DMS79 treated with DMSO at 0.1 percent for 48 hours (cell line): ENCODE results near the gene FNBP1.
"Not testable (repeated sequence)": the region's sequence is repeated elsewhere in the genome, so short reads cannot be mapped to it uniquely, and the experiment has no call there.

Source experiments
- DNase-seq: peaks from one replicate; lab custom pipeline; 2025; lab: John Stamatoyannopoulos, UW

FNBP1 gene

GRCh38 chr9:129953736-129954135 lies 89.3 kb downstream of the FNBP1 start:
- DNase-seq: no peak

- DNase-seq: no peak
Measured at GRCh38 chr9:129952337-129952736, 90.7 kb downstream of the FNBP1 start.

GRCh38 chr9:129949821-129950220 lies 93.2 kb downstream of the FNBP1 start:
- DNase-seq: no peak

- not testable (repeated sequence) for DNase-seq
Measured at GRCh38 chr9:129948626-129949025, 94.4 kb downstream of the FNBP1 start.

GRCh38 chr9:129946246-129946995 lies 96.6 kb downstream of the FNBP1 start:
- DNase-seq: no peak

- no peak for DNase-seq
Measured at GRCh38 chr9:129945314-129945713, 97.7 kb downstream of the FNBP1 start.

GRCh38 chr9:129944506-129945116 lies 98.4 kb downstream of the FNBP1 start:
- no peak for DNase-seq

- DNase-seq: no peak
Measured at GRCh38 chr9:129939431-129939830, 103.6 kb downstream of the FNBP1 start.

GRCh38 chr9:129938291-129938979 lies 104.6 kb downstream of the FNBP1 start:
- no peak for DNase-seq

- not testable (repeated sequence) for DNase-seq
Measured at GRCh38 chr9:129937879-129938278, 105.1 kb downstream of the FNBP1 start.

- DNase-seq: no peak
Measured at GRCh38 chr9:129936222-129936621, 106.8 kb downstream of the FNBP1 start.

- no peak for DNase-seq
Measured at GRCh38 chr9:129934780-129935179, 108.2 kb downstream of the FNBP1 start.

- no peak for DNase-seq
Measured at GRCh38 chr9:129934041-129934591, 108.9 kb downstream of the FNBP1 start.

- no peak for DNase-seq
Measured at GRCh38 chr9:129933185-129934040, 109.6 kb downstream of the FNBP1 start.

GRCh38 chr9:129932303-129933151 lies 110.5 kb downstream of the FNBP1 start:
- DNase-seq: no peak

GRCh38 chr9:129930743-129931142 lies 112.2 kb downstream of the FNBP1 start:
- no peak for DNase-seq

- DNase-seq: no peak
Measured at GRCh38 chr9:129929496-129930125, 113.4 kb downstream of the FNBP1 start.

GRCh38 chr9:129923589-129923988 lies 119.4 kb downstream of the FNBP1 start:
- DNase-seq: no peak

GRCh38 chr9:129921905-129922304 lies 121.1 kb downstream of the FNBP1 start:
- DNase-seq: no peak

GRCh38 chr9:129919841-129920240 lies 123.1 kb downstream of the FNBP1 start:
- DNase-seq: no peak
